GM23248 (cell line): ENCODE measurements around the gene B4GALT2.

Source experiments
- EZH2 ChIP-seq: fragments of 200-600 bp; sonication (generic); IDR thresholded peaks from 2 replicates; pipeline ENCODE4 v1.6.1; 2018; ENCODE audit warnings: antibody characterized with exemption, mild to moderate bottlenecking; ENCODE audit not compliant: insufficient read depth, poor library complexity, severe bottlenecking
- EZH2phosphoT487 ChIP-seq: fragments of 200-600 bp; sonication (generic); IDR thresholded peaks from 2 replicates; pipeline ENCODE4 v1.6.1; 2018; ENCODE audit warnings: antibody characterized with exemption, moderate library complexity, mild to moderate bottlenecking, low read depth; ENCODE audit not compliant: insufficient read depth

- TF ChIP-seq EZH2, result no peak
- no peak for TF ChIP-seq EZH2phosphoT487
These were observed 20.4 kb upstream of the B4GALT2 start for GRCh38 chr1:43958351-43959255.
